TTC549 (cell line): ENCODE data around the gene NDST1.

Experiments used
- FAIRE-seq: peaks from 2 replicates; lab custom pipeline; 2012; peaks lifted over from hg19 to GRCh38; lab: Jason Lieb, UNC

Gene NDST1

GRCh38 chr5:150489360-150490295, 18.3 kb upstream of the NDST1 start:
- FAIRE-seq, result no peak

DNA sequence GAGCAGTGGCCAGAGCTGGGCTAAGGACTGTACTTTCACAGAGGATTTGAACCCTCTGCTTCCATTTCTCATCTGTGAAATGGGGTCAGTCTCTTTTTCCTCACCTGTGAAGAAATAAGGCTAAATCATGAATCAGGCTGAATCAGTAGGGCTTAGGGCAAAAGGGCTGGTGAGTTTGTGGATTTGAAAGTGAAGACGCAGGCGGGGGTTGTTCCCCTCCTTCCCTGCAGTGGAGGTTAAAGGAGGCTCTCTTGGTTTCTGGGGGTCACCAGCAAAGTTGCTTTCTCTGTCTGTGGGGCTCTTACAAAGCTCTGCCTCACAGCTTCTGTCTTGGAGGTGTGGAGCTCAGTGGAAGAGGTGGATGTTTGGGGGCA, 17.6 kb upstream of the NDST1 start:
- no peak for FAIRE-seq

GRCh38 chr5:150490754-150491153, 17.2 kb upstream of the NDST1 start:
- FAIRE-seq, result no peak

DNA sequence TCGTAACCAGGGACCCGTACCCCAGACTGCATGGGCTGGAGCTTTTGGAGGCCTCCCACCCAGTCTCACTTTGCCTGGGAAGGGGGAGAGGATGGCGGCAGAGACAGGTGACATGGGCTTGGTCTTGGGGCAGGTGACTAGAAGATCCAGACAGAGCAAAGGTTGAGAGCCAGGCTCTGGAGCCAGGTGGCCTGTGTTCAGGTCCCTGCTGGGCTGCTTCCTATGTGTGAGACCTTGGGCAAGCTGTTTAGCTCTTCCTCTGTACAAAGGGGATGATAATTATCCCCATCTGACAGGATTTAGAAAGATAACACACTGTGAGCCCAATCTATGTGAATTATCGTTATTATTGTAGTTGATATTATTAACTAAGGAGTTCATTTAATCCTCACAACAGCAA, 16.1 kb upstream of the NDST1 start:
- FAIRE-seq, result no peak

- FAIRE-seq, result no peak
Observed at GRCh38 chr5:150492621-150493020, 15.3 kb upstream of the NDST1 start.

GRCh38 chr5:150496098-150496497, 11.8 kb upstream of the NDST1 start:
- FAIRE-seq, result no peak

DNA sequence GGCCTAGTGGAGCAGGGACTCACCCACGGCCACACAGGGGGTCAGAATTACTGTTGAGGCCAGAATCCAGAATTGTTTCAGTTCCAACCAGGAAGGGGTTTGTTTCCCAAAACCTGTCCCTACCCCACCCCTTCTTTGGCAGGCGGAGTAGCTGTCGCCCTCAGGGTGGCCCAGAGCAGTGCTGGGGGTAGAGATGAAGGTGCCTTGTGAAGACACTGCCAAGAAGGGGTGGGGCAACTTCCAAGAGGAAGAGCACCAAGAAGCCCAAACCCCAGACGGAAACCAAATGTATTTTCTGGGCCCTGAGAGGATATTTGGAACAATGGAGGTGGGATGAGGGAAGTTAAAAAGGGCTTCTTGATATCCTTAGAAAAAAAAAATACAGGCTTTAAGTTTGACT, 11.4 kb upstream of the NDST1 start:
- FAIRE-seq, result no peak

- no peak for FAIRE-seq
Observed at GRCh38 chr5:150497274-150497988, 10.5 kb upstream of the NDST1 start.

DNA sequence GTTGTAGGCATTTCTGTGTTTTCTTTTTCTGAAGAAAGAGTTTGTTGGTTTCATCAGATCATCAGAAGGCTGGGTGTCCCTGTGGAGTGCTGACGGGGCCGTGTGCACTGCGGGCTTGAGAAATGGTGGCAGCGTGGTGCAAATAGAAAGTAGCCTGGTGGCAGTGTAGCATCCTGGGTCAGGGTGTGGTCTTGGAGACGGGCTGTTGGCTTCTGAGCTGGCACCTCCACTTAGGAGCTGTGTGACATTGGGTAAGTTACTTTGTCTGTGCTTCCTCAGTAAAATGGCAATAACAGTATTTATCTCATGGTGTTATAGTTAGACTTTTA, 10.0 kb upstream of the NDST1 start:
- no peak for FAIRE-seq

DNA sequence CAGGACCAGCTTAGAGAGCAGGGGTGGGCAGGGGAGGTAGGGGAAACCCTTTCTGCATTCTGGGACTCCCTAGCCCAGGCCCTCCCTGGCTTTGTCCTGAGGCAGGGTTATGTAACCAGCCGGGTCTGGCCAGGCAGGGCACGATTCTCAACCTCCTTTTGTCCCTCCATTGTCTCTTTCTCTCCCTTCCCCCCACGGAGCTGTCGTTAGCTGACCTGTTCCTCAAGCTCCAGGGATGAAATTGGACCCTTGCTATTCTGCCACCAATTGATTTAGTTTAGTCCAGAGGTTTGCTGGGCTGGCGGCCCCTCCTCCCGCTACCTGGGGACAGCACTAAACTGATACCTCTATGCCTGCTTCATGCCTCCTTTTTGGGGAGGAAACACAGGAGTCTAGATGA, 9.4 kb upstream of the NDST1 start:
- no peak for FAIRE-seq

- FAIRE-seq, result no peak
Observed at GRCh38 chr5:150498971-150499370, 9.0 kb upstream of the NDST1 start.

DNA sequence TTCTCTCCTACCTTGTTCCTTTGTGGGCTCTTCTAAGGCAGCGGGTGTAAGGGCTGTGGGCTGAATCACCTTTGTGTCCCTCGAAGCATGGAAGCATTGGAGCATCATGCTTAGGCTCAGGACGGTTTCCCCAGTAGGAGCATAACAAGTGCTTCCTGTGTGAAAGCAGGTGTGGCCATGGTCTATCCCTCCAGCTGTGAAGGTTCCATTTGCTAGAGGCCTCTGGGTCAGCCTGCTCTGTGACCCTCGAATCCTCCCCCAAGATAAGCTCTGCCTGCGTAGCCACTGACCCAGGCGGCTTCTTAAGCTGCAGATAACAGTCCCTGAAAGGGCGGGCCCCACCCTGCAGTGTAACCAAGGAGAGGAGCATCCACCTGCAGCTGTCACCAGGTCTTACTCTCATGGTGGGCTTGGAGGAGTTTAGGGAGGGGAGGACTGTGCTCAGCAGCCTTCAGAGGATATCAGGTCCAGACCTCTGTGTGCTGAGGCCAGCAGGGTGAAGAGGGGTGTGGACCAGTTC, 8.4 kb upstream of the NDST1 start:
- no peak for FAIRE-seq

- FAIRE-seq, result no peak
Observed at GRCh38 chr5:150500328-150500841, 7.5 kb upstream of the NDST1 start.

- no peak for FAIRE-seq
Observed at GRCh38 chr5:150500905-150501304, 7.0 kb upstream of the NDST1 start.

DNA sequence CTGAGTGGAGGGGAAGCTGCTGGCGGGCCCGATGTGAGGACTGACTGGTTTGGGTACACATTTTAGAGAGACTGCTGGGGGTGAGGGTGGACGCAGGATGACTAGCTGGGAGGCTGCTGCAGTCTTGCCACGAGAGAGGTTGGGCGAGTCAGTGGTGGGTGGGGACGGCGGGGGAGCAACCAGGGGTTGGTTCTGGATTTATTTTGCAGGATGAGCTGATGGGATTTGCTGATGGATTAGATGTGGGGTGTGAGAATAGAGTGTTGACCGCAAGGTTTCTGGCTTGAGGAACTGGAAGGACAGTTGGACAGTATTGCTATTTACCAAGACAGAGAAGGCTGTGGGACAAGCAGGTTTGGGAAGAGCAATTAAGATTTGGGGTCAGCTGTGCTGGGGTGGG, 5.8 kb upstream of the NDST1 start:
- FAIRE-seq, result no peak

DNA sequence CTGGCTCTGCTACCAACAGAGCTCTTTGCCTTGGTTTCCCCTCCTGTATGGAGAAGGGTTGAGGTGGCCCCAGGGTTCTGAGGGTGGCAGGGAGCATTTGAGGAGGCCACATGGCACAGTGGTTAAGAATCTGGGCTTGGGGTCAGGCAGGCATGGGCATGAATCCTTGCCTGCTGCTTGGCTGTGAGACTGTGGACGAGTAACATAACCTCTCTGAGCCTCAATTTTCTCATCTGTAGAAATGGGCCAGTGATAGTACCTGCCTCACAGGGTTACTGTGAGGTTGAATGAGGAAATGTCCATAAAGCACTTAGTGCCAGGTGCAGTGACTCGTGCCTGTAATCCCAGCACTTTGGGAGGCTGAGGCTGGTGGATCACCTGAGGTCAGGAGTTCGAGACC, 5.1 kb upstream of the NDST1 start:
- FAIRE-seq, result no peak

DNA sequence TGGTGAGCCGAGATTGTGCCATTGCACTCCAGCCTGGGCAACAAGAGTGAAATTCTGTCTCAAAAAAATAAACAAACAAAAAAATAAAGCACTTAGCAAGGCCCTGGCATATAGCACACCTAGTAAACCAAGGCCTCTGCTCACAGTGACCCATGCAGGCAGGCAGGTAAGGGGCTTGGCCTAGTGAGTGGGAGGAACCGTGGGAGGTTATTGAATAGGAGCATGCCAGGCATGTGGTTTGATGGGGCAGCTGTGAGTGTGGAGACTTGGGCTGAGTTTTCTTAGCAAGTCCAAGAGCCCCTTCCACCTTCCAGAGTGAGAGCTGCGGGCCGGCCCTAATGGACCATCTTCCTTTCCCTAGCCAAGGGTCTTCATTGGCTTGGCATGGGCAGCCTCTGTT, 4.5 kb upstream of the NDST1 start:
- no peak for FAIRE-seq

DNA sequence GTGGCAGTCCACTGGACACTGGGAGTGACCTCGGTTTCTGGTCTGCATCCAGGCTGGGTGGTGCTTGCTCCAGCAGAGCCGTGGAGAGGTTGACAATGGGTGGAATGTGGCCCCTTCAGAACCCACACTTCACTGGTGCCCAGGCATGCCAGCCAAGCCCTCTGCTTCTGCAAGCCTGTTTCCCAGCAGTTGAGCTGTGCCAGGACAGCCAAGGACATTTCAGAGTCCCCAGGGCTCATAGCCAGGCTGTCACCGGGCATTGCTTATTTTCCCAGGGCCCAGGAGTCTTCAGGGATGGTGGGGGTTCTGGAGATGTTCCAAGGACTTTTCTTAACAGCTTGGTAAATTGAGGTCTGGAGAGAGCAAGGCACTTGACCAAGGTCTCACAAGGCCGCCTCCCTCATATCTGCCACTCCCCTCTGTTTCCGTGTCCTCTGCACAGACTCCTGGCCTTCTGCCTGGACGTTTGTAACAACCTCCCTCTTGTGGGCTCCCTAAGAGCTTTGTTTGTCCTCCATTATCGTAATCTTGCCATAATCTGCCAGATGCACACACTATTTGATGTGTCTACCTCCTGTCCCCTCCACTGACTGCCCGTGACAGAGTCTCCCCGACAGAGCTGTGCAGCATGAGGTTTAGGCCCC, 3.8 kb upstream of the NDST1 start:
- FAIRE-seq, result no peak

GRCh38 chr5:150505041-150505511, 2.9 kb upstream of the NDST1 start:
- FAIRE-seq, result no peak

- FAIRE-seq, result no peak
Observed at GRCh38 chr5:150505816-150506215, 2.1 kb upstream of the NDST1 start.

- no peak for FAIRE-seq
Observed at GRCh38 chr5:150506571-150507473, 1.1 kb upstream of the NDST1 start.

GRCh38 chr5:150508277-150508640, 328 bp downstream of the NDST1 start:
- FAIRE-seq, result no peak
